Endothelial cell (in vitro differentiated cells): ENCODE results near the gene RMC1. TPM values are rescaled to one million over a fixed set of nuclear protein-coding genes. Genes with fewer than 3 reads are reported as not detected.

Source experiments
- DNase-seq: peaks from one replicate; pipeline ENCODE4 v3.0.0; 2021; ENCODE audit warnings: low spot score
- H3K27ac Mint-ChIP-seq: one replicate; pipeline ENCODE4 v1.8.0; 2021; ENCODE audit warnings: mixed read lengths, inconsistent platforms; ENCODE audit not compliant: unreplicated experiment
- H3K27me3 Mint-ChIP-seq: one replicate; pipeline ENCODE4 v1.8.0; 2021; ENCODE audit warnings: mild to moderate bottlenecking, moderate library complexity, mixed read lengths, inconsistent platforms; ENCODE audit not compliant: unreplicated experiment
- H3K36me3 Mint-ChIP-seq: one replicate; pipeline ENCODE4 v1.8.0; 2021; ENCODE audit warnings: mild to moderate bottlenecking, low read depth, mixed read lengths, inconsistent platforms; ENCODE audit not compliant: unreplicated experiment
- H3K4me1 Mint-ChIP-seq: one replicate; pipeline ENCODE4 v1.8.0; 2021; ENCODE audit warnings: mild to moderate bottlenecking, mixed read lengths, inconsistent platforms; ENCODE audit not compliant: unreplicated experiment
- H3K4me3 Mint-ChIP-seq: one replicate; pipeline ENCODE4 v1.8.0; 2021; ENCODE audit warnings: mild to moderate bottlenecking, mixed read lengths, inconsistent platforms; ENCODE audit not compliant: unreplicated experiment
- H3K9me3 Mint-ChIP-seq: one replicate; pipeline ENCODE4 v1.8.0; 2021; ENCODE audit warnings: mixed read lengths, inconsistent platforms; ENCODE audit not compliant: unreplicated experiment
- CTCF ChIP-seq: fragments of 200-600 bp; sonication (generic); IDR thresholded peaks from one replicate; pipeline ENCODE4 v1.5.0; 2021; ENCODE audit warnings: antibody characterized with exemption; ENCODE audit not compliant: unreplicated experiment
- total RNA-seq: library from RNA; stranded (reverse); fragmentation: NEBNext Ultra II Directional; extraction: Animal tissue kit (Norgen Biotek cat#: 25700); gene quantifications from one replicate; pipeline ENCODE4 v1.2.1, GENCODE V29; 2021; ENCODE audit not compliant: unreplicated experiment

Gene RMC1
- total RNA-seq, 1 donor from 2014 or later: 11.7 TPM

- TF ChIP-seq CTCF: no peak
- H3K4me1 Mint-ChIP-seq: peaks cover 17% of the 10 kb centered on the region
- H3K27ac Mint-ChIP-seq: no peak overlapping the region
- peaks cover 5% of the 10 kb centered on the region for H3K27me3 Mint-ChIP-seq
- H3K36me3 Mint-ChIP-seq: peaks cover 11% of the 10 kb centered on the region
- DNase-seq: no peak
- no peaks in the 10 kb centered on the region for H3K9me3 Mint-ChIP-seq
- H3K4me3 Mint-ChIP-seq: no peak overlapping the region
Measured at GRCh38 chr18:23459530-23459921, 43.8 kb upstream of the RMC1 start.

GRCh38 chr18:23460285-23461273, 42.7 kb upstream of the RMC1 start:
- Mint-ChIP-seq H3K4me1 (peaks cover 12% of the 10 kb centered on the region), H3K27me3 (peaks cover 5% of the 10 kb centered on the region), H3K4me3 (peak overlapping the region; percentile 6), H3K27ac (no peak overlapping the region), H3K9me3 (no peaks in the 10 kb centered on the region), H3K36me3 (peaks cover 11% of the 10 kb centered on the region)
- no peak for DNase-seq
- TF ChIP-seq CTCF: no peak

GRCh38 chr18:23462876-23463275, 40.4 kb upstream of the RMC1 start:
- Mint-ChIP-seq H3K27ac (no peak overlapping the region), H3K4me3 (no peak overlapping the region), H3K36me3 (peaks cover 14% of the 10 kb centered on the region), H3K9me3 (no peaks in the 10 kb centered on the region), H3K4me1 (peaks cover 5% of the 10 kb centered on the region), H3K27me3 (peaks cover 5% of the 10 kb centered on the region)
- no peak for TF ChIP-seq CTCF
- no peak for DNase-seq

- no peak for DNase-seq
- H3K4me1 Mint-ChIP-seq: no peaks in the 10 kb centered on the region
- no peak overlapping the region for H3K27ac Mint-ChIP-seq
- TF ChIP-seq CTCF: no peak
- H3K36me3 Mint-ChIP-seq: peaks cover 20% of the 10 kb centered on the region
- H3K4me3 Mint-ChIP-seq: no peak overlapping the region
- H3K9me3 Mint-ChIP-seq: no peaks in the 10 kb centered on the region
- no peaks in the 10 kb centered on the region for H3K27me3 Mint-ChIP-seq
Measured at GRCh38 chr18:23468753-23469459, 34.4 kb upstream of the RMC1 start.
